A549 (cell line): Measurements from ENCODE around the gene DNAJC15. TPM values are rescaled to one million over a fixed set of nuclear protein-coding genes. Genes with fewer than 3 reads are reported as not detected.

ENCODE experiments used
- ATAC-seq, 2 experiments: fragments of 200-7000 bp in 1 of 2; fragments of >200 bp in 1 of 2; cut with Nextera tagmentation in 1 of 2; cut with Tn5 transposase in 1 of 2; 3 replicates each; pipeline versions ENCODE4 v1.8.0 to v1.9.1; 2018 to 2020; ENCODE audit warnings: mild to moderate bottlenecking in 1 of 2, moderate library complexity in 1 of 2
- CTCF ChIA-PET: fragments of 300-600 bp; sonication (Branson Sonifier 250); formaldehyde crosslinking; extraction: SDS; loops from one replicate; lab custom pipeline; 2021; ENCODE audit warnings: antibody characterized with exemption, inconsistent platforms; lab: Yijun Ruan, JAX
- POLR2A ChIA-PET: fragments of 350-600 bp; formaldehyde crosslinking; extraction: SDS; loops from one replicate; lab custom pipeline; 2021; ENCODE audit warnings: antibody characterized with exemption, inconsistent platforms; lab: Yijun Ruan, JAX
- DNase-seq, 2 experiments: peaks; one replicate each; pipeline versions ENCODE4 v3.0.0 to v3.0.0-alpha.2; 2011 to 2016; ENCODE audit warnings: low read depth in 1 of 2, low spot score in 1 of 2
- FAIRE-seq: peaks from 2 replicates; lab custom pipeline; 2011; peaks lifted over from hg19 to GRCh38; lab: Jason Lieb, UNC
- H3K27ac ChIP-seq, 2 experiments: fragments of >200 bp; sonication (Bioruptor Twin); formaldehyde crosslinking; 3 replicates each; pipeline ENCODE4 v1.5.1; 2016 to 2017
- H3K4me1 ChIP-seq: fragments of >200 bp; sonication (Bioruptor Twin); formaldehyde crosslinking; 3 replicates; pipeline ENCODE4 v1.6.1; 2016
- H3K4me2 ChIP-seq: fragments of >200 bp; sonication (Bioruptor Twin); formaldehyde crosslinking; 3 replicates; pipeline ENCODE4 v1.6.1; 2016
- H3K4me3 ChIP-seq: fragments of >200 bp; sonication (Bioruptor Twin); formaldehyde crosslinking; 3 replicates; pipeline ENCODE4 v1.5.1; 2016
- H3K9me3 ChIP-seq: fragments of >200 bp; sonication (Bioruptor Twin); formaldehyde crosslinking; 3 replicates; pipeline ENCODE4 v1.6.1; 2016
- BHLHE40 ChIP-seq: IDR thresholded peaks from 2 replicates; pipeline ENCODE4 v1.6.1; 2012; ENCODE audit warnings: low read depth, low read length, inconsistent platforms
- CEBPB ChIP-seq, 2 experiments: fragments of >200 bp in 1 of 2; sonication (Bioruptor Twin) in 1 of 2; formaldehyde crosslinking in 1 of 2; IDR thresholded peaks; 2 replicates each; pipeline ENCODE4 v1.6.1; 2012 to 2016
- CHD2 ChIP-seq: fragments of 150-350 bp; IDR thresholded peaks from 2 replicates; pipeline ENCODE4 v1.6.1; 2014; ENCODE audit warnings: low read length; ENCODE audit not compliant: partially characterized antibody
- EHF ChIP-seq: fragments of 250-450 bp; sonication (Bioruptor Pico); IDR thresholded peaks from 2 replicates; pipeline ENCODE4 v1.5.0; 2020; ENCODE audit warnings: mild to moderate bottlenecking
- ESRRA ChIP-seq: fragments of 150-350 bp; IDR thresholded peaks from 2 replicates; pipeline ENCODE4 v1.6.1; 2014; ENCODE audit warnings: mild to moderate bottlenecking, low read length, borderline replicate concordance
- HEYL ChIP-seq: fragments of 250-450 bp; sonication (Bioruptor Pico); IDR thresholded peaks from 2 replicates; pipeline ENCODE4 v1.8.0; 2021; ENCODE audit warnings: mild to moderate bottlenecking, moderate library complexity
- HOXA7 ChIP-seq: fragments of 250-450 bp; sonication (Bioruptor Pico); IDR thresholded peaks from 2 replicates; pipeline ENCODE4 v1.5.0; 2020; ENCODE audit warnings: mild to moderate bottlenecking, moderate library complexity
- JUN ChIP-seq, 2 experiments: fragments of >200 bp; sonication (Bioruptor Twin); formaldehyde crosslinking; IDR thresholded peaks; 2 replicates in 1 of 2; 3 replicates in 1 of 2; pipeline ENCODE4 v1.6.1; 2016 to 2017
- JUNB ChIP-seq: fragments of >200 bp; sonication (Bioruptor Twin); formaldehyde crosslinking; IDR thresholded peaks from 2 replicates; pipeline ENCODE4 v1.6.1; 2016
- KDM5A ChIP-seq: fragments of 200-600 bp; sonication (generic); IDR thresholded peaks from 2 replicates; pipeline ENCODE4 v1.6.1; 2016; ENCODE audit warnings: antibody characterized with exemption, mild to moderate bottlenecking
- MYC ChIP-seq: IDR thresholded peaks from 2 replicates; pipeline ENCODE4 v1.6.1; 2012; ENCODE audit warnings: mild to moderate bottlenecking, inconsistent platforms, low read length, improper control_type of control experiment, borderline replicate concordance
- NPAS2 ChIP-seq: fragments of 250-450 bp; sonication (Bioruptor Pico); IDR thresholded peaks from 2 replicates; pipeline ENCODE4 v1.8.0; 2022; ENCODE audit warnings: mild to moderate bottlenecking, moderate library complexity, borderline replicate concordance
- PHF8 ChIP-seq: fragments of 200-600 bp; sonication (generic); IDR thresholded peaks from 2 replicates; pipeline ENCODE4 v1.6.1; 2016; ENCODE audit warnings: low read depth, mild to moderate bottlenecking, antibody characterized with exemption, moderate library complexity, borderline replicate concordance
- POLR2A ChIP-seq: IDR thresholded peaks from 2 replicates; pipeline ENCODE4 v1.6.1; 2012; ENCODE audit warnings: mild to moderate bottlenecking, low read length
- RAD21 ChIP-seq, 2 experiments: fragments of >200 bp in 1 of 2; sonication (Bioruptor Twin) in 1 of 2; formaldehyde crosslinking in 1 of 2; IDR thresholded peaks in 1 of 2; conservative IDR thresholded peaks in 1 of 2; 2 replicates in 1 of 2; 3 replicates in 1 of 2; pipeline ENCODE4 v1.6.1; 2012 to 2018; ENCODE audit warnings: inconsistent platforms in 1 of 2
- RARB ChIP-seq: fragments of 250-450 bp; sonication (Bioruptor Pico); IDR thresholded peaks from 2 replicates; pipeline ENCODE4 v1.8.0; 2021; ENCODE audit warnings: mild to moderate bottlenecking, moderate library complexity
- RCOR1 ChIP-seq: fragments of 150-350 bp; IDR thresholded peaks from 2 replicates; pipeline ENCODE4 v1.6.1; 2014; ENCODE audit warnings: antibody characterized with exemption, low read length, low read depth
- RFX5 ChIP-seq: fragments of 450-650 bp; IDR thresholded peaks from 2 replicates; pipeline ENCODE4 v1.7.1; 2014; ENCODE audit warnings: antibody characterized with exemption, mild to moderate bottlenecking, moderate library complexity
- RNF2 ChIP-seq: fragments of 200-600 bp; sonication (generic); IDR thresholded peaks from 2 replicates; pipeline ENCODE4 v1.6.1; 2016; ENCODE audit warnings: low read depth, mild to moderate bottlenecking, antibody characterized with exemption, moderate library complexity, borderline replicate concordance
- SREBF2 ChIP-seq: fragments of 450-650 bp; IDR thresholded peaks from 2 replicates; pipeline ENCODE4 v1.6.1; 2014; ENCODE audit warnings: mild to moderate bottlenecking, moderate library complexity
- TFCP2L1 ChIP-seq: fragments of 250-450 bp; sonication (Bioruptor Pico); IDR thresholded peaks from 2 replicates; pipeline ENCODE4 v1.5.0; 2021; ENCODE audit warnings: mild to moderate bottlenecking
- TP53 ChIP-seq: fragments of 250-450 bp; sonication (Bioruptor Pico); IDR thresholded peaks from 2 replicates; pipeline ENCODE4 v1.5.0; 2021; ENCODE audit warnings: mild to moderate bottlenecking, moderate library complexity
- ZC3H11A ChIP-seq: fragments of 450-650 bp; IDR thresholded peaks from 2 replicates; pipeline ENCODE4 v1.6.1; 2014; ENCODE audit warnings: antibody characterized with exemption, mild to moderate bottlenecking
- ZFP36 ChIP-seq: fragments of 450-650 bp; IDR thresholded peaks from 2 replicates; pipeline ENCODE4 v1.6.1; 2014; ENCODE audit warnings: borderline replicate concordance; ENCODE audit not compliant: partially characterized antibody
- WGBS: methylation state at CpG from one replicate; pipeline ENCODE4 v1.1.6; 2017; ENCODE audit errors: missing lambda C conversion rate; 5-methylcytosine and 5-hydroxymethylcytosine counted together
- polyA plus RNA-seq, 4 experiments: library from polyadenylated mRNA; depleted of rRNA in 3 of 4; stranded (reverse); fragments of >200 nt; fragmentation: RNase III in 1 of 4; extraction: RNeasy Plus Mini Kit Qiagen cat#74134 plus additional on column Dnase treatment in 1 of 4; gene quantifications; 2 replicates in 3 of 4; 3 replicates in 1 of 4; pipeline ENCODE4 v1.2.3, GENCODE V29; 2011 to 2017
- TF ChIP-seq, protein P1 (sequence below): fragments of 250-450 bp; sonication (Bioruptor Pico); IDR thresholded peaks from 2 replicates; pipeline ENCODE4 v1.5.0; 2021; ENCODE audit warnings: mild to moderate bottlenecking, moderate library complexity, borderline replicate concordance
- TF ChIP-seq, protein P2 (sequence below): fragments of 250-450 bp; sonication (Bioruptor Pico); IDR thresholded peaks from 2 replicates; pipeline ENCODE4 v1.5.0; 2020; ENCODE audit warnings: low read depth, mild to moderate bottlenecking, moderate library complexity
- TF ChIP-seq, protein P3 (sequence below): IDR thresholded peaks from 2 replicates; pipeline ENCODE4 v1.6.1; 2012
- TF ChIP-seq, protein P4 (sequence below): fragments of 200-600 bp; sonication (generic); IDR thresholded peaks from 2 replicates; pipeline ENCODE4 v1.6.1; 2016; ENCODE audit warnings: antibody characterized with exemption, mild to moderate bottlenecking, moderate library complexity
- TF ChIP-seq, protein P5 (sequence below): fragments of 450-650 bp; IDR thresholded peaks from 2 replicates; pipeline ENCODE4 v1.6.1; 2014; ENCODE audit warnings: antibody characterized with exemption

The DNAJC15 gene
- polyA plus RNA-seq, 2 of the 4 experiments (the other 2 are of a cell fraction) = 0.03 to 0.05 TPM

DNA sequence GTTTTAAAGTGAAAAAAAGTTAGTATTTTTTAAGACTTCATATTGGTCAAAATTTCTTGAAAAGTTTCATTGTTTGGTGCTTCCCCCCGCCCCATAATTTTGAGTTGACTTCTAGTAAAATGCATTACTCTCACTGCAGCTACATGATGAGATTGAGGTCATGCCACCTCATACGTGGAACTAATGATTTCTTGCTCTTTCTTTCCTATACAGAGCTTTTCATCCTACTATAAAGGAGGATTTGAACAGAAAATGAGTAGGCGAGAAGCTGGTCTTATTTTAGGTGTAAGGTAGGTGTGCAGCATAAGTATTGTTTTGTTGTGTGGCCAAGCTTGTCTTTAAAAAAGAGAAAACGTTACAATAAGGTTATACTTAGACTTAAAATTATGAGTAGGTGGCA is 55.0 kb downstream of the DNAJC15 start:
- no peaks in the 10 kb centered on the region for H3K9me3 ChIP-seq
- ChIA-PET CTCF (interaction anchor here (0.9 kb wide), 1 partner anchor 108 kb away, joined by 3 read pairs; no protein-coding TSS in a partner anchor), POLR2A (no interaction called here)
- ATAC-seq = no peak
- no peak overlapping the region for H3K27ac ChIP-seq
- no peak for DNase-seq
- 70% methylated on average over 4 of the region's 4 CpGs for WGBS
- no peak overlapping the region for H3K4me2 ChIP-seq
- no peaks in the 10 kb centered on the region for H3K4me1 ChIP-seq
- H3K4me3 ChIP-seq = no peak overlapping the region
- no peak for FAIRE-seq
- no peak for TF ChIP-seq POLR2A
- TF ChIP-seq RARB (CRISPR knock-in tag) = no peak
- no peak for TF ChIP-seq EHF (CRISPR knock-in tag)
- no peak for TF ChIP-seq SREBF2
- no peak for TF ChIP-seq JUN (IDR thresholded peaks at IDR 0.05)
- no peak for TF ChIP-seq RNF2
- TF ChIP-seq TFCP2L1 (CRISPR knock-in tag) = no peak
- TF ChIP-seq ESRRA = no peak
- TF ChIP-seq BHLHE40 = no peak
- TF ChIP-seq, protein P1, sequence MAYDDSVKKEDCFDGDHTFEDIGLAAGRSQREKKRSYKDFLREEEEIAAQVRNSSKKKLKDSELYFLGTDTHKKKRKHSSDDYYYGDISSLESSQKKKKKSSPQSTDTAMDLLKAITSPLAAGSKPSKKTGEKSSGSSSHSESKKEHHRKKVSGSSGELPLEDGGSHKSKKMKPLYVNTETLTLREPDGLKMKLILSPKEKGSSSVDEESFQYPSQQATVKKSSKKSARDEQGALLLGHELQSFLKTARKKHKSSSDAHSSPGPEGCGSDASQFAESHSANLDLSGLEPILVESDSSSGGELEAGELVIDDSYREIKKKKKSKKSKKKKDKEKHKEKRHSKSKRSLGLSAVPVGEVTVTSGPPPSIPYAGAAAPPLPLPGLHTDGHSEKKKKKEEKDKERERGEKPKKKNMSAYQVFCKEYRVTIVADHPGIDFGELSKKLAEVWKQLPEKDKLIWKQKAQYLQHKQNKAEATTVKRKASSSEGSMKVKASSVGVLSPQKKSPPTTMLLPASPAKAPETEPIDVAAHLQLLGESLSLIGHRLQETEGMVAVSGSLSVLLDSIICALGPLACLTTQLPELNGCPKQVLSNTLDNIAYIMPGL (CRISPR knock-in tag) = no peak
- TF ChIP-seq RFX5 = no peak
- no peak for TF ChIP-seq NPAS2 (CRISPR knock-in tag)
- TF ChIP-seq, protein P2, sequence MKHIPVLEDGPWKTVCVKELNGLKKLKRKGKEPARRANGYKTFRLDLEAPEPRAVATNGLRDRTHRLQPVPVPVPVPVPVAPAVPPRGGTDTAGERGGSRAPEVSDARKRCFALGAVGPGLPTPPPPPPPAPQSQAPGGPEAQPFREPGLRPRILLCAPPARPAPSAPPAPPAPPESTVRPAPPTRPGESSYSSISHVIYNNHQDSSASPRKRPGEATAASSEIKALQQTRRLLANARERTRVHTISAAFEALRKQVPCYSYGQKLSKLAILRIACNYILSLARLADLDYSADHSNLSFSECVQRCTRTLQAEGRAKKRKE (CRISPR knock-in tag) = no peak
- TF ChIP-seq CEBPB (IDR thresholded peaks at IDR 0.05) = no peak
- TF ChIP-seq PHF8 = no peak
- TF ChIP-seq JUNB = no peak
- no peak for TF ChIP-seq ZFP36

DNA sequence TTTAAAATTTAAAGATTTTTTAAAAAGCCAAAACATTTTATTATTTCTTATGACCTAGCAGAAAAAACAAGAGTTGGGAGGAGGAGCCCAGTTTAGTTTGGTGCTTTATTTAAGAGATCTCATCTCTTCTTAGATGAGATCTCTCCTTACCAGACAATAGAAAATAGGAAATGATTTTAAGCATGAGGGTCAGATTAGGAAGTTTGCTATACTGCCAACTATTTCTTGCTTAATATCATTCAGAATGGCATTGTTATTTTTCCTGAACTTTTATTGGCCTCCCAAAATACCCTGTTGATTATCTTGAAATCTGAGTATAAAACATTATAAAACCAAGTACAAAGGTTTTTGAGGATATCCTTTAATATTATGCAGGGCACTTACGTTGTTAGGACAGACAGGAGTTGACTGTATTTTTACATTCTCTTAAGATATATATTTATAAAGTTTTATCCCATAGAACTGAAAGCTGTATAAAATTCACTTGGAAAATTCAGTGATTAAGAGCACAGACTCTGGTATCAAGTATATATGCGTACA is 56.1 kb downstream of the DNAJC15 start:
- no peak for FAIRE-seq
- DNase-seq = no peak
- TF ChIP-seq KDM5A = no peak
- TF ChIP-seq, protein P3, sequence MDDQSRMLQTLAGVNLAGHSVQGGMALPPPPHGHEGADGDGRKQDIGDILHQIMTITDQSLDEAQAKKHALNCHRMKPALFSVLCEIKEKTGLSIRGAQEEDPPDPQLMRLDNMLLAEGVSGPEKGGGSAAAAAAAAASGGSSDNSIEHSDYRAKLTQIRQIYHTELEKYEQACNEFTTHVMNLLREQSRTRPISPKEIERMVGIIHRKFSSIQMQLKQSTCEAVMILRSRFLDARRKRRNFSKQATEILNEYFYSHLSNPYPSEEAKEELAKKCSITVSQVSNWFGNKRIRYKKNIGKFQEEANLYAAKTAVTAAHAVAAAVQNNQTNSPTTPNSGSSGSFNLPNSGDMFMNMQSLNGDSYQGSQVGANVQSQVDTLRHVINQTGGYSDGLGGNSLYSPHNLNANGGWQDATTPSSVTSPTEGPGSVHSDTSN = no peak
- TF ChIP-seq ZC3H11A = no peak
- no peak for TF ChIP-seq HOXA7 (CRISPR knock-in tag)
- TF ChIP-seq TFCP2L1 (CRISPR knock-in tag) = no peak
- TF ChIP-seq RCOR1 = no peak
- no peak for TF ChIP-seq RAD21 (conservative IDR thresholded peaks at IDR 0.05 in 1 of 2, IDR thresholded peaks at IDR 0.05 in 1 of 2)
- no peak for TF ChIP-seq NPAS2 (CRISPR knock-in tag)
- no peak for TF ChIP-seq RARB (CRISPR knock-in tag)
- no peak for TF ChIP-seq ZFP36
- TF ChIP-seq MYC = no peak
- TF ChIP-seq, protein P2 (CRISPR knock-in tag) = no peak
- TF ChIP-seq HEYL (CRISPR knock-in tag) = no peak
- TF ChIP-seq, protein P4, sequence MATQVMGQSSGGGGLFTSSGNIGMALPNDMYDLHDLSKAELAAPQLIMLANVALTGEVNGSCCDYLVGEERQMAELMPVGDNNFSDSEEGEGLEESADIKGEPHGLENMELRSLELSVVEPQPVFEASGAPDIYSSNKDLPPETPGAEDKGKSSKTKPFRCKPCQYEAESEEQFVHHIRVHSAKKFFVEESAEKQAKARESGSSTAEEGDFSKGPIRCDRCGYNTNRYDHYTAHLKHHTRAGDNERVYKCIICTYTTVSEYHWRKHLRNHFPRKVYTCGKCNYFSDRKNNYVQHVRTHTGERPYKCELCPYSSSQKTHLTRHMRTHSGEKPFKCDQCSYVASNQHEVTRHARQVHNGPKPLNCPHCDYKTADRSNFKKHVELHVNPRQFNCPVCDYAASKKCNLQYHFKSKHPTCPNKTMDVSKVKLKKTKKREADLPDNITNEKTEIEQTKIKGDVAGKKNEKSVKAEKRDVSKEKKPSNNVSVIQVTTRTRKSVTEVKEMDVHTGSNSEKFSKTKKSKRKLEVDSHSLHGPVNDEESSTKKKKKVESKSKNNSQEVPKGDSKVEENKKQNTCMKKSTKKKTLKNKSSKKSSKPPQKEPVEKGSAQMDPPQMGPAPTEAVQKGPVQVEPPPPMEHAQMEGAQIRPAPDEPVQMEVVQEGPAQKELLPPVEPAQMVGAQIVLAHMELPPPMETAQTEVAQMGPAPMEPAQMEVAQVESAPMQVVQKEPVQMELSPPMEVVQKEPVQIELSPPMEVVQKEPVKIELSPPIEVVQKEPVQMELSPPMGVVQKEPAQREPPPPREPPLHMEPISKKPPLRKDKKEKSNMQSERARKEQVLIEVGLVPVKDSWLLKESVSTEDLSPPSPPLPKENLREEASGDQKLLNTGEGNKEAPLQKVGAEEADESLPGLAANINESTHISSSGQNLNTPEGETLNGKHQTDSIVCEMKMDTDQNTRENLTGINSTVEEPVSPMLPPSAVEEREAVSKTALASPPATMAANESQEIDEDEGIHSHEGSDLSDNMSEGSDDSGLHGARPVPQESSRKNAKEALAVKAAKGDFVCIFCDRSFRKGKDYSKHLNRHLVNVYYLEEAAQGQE = no peak
- no peak for TF ChIP-seq TP53 (CRISPR knock-in tag)
- no peak for TF ChIP-seq CHD2
- TF ChIP-seq, protein P5, sequence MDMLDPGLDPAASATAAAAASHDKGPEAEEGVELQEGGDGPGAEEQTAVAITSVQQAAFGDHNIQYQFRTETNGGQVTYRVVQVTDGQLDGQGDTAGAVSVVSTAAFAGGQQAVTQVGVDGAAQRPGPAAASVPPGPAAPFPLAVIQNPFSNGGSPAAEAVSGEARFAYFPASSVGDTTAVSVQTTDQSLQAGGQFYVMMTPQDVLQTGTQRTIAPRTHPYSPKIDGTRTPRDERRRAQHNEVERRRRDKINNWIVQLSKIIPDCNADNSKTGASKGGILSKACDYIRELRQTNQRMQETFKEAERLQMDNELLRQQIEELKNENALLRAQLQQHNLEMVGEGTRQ = no peak
- TF ChIP-seq, all 56 proteins: peak for 0
- H3K4me1 ChIP-seq = no peaks in the 10 kb centered on the region
- H3K4me2 ChIP-seq = no peak overlapping the region
- no peaks in the 10 kb centered on the region for H3K9me3 ChIP-seq
- CTCF ChIA-PET = interaction anchor here (1.0 kb wide), 1 partner anchor 708 kb away, joined by 3 read pairs; no protein-coding TSS in a partner anchor
- H3K27ac ChIP-seq = no peak overlapping the region
- ATAC-seq = no peak
- H3K4me3 ChIP-seq = no peak overlapping the region
- POLR2A ChIA-PET = no interaction called here
- 74% methylated on average over 2 of the region's 2 CpGs for WGBS
